GM12892 (cell line): Measurements from ENCODE around the gene TBPL1.

Experiments used
- POLR2A ChIP-seq: IDR thresholded peaks from 2 replicates; pipeline ENCODE4 v1.6.1; 2011; ENCODE audit warnings: low read depth, low read length, control low read depth
- POLR2AphosphoS5 ChIP-seq: IDR thresholded peaks from 2 replicates; pipeline ENCODE4 v1.6.1; 2011; ENCODE audit warnings: low read depth, low read length, control low read depth
- TAF1 ChIP-seq: IDR thresholded peaks from 2 replicates; pipeline ENCODE4 v1.6.1; 2011; ENCODE audit warnings: low read depth, mild to moderate bottlenecking, control low read depth, low read length, borderline replicate concordance

DNA sequence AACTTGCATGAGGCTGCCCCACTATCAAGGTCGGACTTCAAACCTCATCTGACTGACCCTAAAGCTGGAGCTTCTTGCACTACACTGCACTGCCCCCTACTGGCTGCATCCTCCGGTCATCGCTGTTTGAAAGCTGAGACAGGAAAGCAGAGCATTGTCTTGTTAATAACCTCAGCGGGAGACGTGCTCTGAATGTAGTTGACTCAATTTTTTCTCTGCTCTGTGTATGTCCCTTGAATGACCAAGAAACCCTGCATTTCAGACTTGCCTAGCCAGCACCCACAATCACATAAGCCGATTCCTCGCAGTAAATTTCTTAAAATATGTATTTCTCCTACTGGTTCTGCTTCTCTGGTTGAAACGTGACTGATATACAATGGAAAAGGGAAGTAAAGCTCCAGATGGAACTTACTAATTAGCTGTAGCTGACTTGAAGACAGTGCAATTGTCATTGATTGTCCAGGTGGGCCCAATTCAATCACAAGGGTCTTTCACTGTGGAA is 36.3 kb upstream of the TBPL1 start:
- TF ChIP-seq POLR2A (no peak), POLR2AphosphoS5 (no peak), TAF1 (no peak)
